DOHH2 (cell line): ENCODE measurements around the gene CST6.

Experiments
- EZH2phosphoT487 ChIP-seq: fragments of 200-600 bp; sonication (generic); IDR thresholded peaks from 2 replicates; pipeline ENCODE4 v1.6.1; 2017; ENCODE audit warnings: borderline replicate concordance, mild to moderate bottlenecking, antibody characterized with exemption, low read length, moderate library complexity, mixed read lengths
- TF ChIP-seq, protein P1 (sequence below): fragments of 200-600 bp; sonication (generic); IDR thresholded peaks from one replicate; pipeline ENCODE4 v1.5.1; 2014; ENCODE audit warnings: antibody characterized with exemption, mild to moderate bottlenecking, low read depth, low read length; ENCODE audit not compliant: poor library complexity, severe bottlenecking

DNA sequence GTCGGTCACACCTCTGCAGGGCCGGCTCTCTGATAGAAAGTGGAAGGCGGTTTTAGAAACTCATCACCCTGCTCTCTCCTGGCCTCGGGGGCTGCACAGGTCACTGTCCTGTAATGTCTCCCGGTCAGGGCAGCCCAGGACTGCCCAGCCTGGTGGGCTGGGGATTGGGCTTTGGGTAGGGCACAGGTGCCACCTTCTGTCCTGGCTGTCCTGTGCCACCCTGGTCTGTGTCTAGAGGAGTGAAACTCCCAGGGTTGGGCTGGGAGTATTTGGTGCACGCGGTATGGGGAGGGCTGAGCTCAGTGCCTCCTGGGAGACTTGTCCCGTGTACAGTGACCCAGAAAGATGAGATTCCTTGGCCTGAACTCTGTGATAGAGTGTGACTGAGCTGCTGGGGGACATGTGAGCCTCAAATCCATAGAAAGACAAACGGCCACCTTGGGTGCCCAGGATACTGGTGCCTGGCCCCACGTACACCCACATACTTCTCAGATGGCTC, 32.5 kb upstream of the CST6 start:
- TF ChIP-seq, protein P1, sequence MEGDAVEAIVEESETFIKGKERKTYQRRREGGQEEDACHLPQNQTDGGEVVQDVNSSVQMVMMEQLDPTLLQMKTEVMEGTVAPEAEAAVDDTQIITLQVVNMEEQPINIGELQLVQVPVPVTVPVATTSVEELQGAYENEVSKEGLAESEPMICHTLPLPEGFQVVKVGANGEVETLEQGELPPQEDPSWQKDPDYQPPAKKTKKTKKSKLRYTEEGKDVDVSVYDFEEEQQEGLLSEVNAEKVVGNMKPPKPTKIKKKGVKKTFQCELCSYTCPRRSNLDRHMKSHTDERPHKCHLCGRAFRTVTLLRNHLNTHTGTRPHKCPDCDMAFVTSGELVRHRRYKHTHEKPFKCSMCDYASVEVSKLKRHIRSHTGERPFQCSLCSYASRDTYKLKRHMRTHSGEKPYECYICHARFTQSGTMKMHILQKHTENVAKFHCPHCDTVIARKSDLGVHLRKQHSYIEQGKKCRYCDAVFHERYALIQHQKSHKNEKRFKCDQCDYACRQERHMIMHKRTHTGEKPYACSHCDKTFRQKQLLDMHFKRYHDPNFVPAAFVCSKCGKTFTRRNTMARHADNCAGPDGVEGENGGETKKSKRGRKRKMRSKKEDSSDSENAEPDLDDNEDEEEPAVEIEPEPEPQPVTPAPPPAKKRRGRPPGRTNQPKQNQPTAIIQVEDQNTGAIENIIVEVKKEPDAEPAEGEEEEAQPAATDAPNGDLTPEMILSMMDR, result no peak
- no peak for TF ChIP-seq EZH2phosphoT487
